Measurements from ENCODE around the gene MCU.

Gene MCU

DNA sequence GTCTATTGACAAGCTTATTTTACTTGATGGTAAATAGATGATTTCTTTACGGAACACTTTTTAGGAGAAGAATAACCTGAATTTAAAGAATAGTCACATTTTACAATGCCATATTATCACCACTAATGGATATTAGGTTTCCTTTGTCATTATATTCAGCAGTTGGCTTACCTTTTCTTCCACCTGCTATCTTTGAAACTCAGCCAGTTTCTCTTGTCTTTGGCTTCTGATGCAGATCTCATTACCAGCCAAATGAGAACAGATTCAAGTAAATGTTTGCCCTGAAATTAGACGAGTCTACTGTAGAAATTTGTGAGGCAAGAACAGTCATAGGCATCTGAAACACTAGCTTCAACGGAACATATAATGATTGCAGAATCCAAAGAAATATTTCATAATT, 116.1 kb downstream of the MCU start:
- no peak for DNase-seq (ENCODE audit: low spot score)
- TF ChIP-seq CTCF (IDR thresholded peaks at IDR 0.05; ENCODE audit: extremely low read depth, missing control alignments), result no peak

GRCh38 chr10:72809006-72809405, 117.1 kb downstream of the MCU start:
- no peak for TF ChIP-seq CTCF (IDR thresholded peaks at IDR 0.05; ENCODE audit: extremely low read depth, missing control alignments)
- DNase-seq (ENCODE audit: low spot score), result no peak

DNA sequence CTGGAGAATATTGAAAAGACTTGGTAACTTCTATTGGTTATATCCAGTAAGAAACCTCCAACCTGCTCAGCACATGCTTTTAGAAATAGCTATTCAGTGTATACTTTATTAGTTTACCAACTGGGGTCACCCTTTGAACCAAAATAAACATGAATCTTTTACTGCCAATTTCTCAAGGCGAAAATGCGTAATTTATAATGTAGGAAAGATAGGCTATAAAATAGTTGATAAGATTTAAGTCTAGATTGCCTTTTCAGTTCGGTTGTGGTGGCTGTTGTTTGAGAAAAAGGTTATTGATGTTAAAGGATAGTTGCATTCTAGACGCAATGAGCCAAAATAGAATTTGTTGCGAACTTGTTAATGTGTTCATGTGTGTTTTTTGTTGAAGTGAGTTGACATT, 119.0 kb downstream of the MCU start:
- DNase-seq (ENCODE audit: low spot score), result no peak
- no peak for TF ChIP-seq CTCF (IDR thresholded peaks at IDR 0.05; ENCODE audit: extremely low read depth, missing control alignments)

- DNase-seq (ENCODE audit: low spot score), result no peak
- no peak for TF ChIP-seq CTCF (IDR thresholded peaks at IDR 0.05; ENCODE audit: extremely low read depth, missing control alignments)
Observed at GRCh38 chr10:72812415-72812752, 120.4 kb downstream of the MCU start.

GRCh38 chr10:72812753-72813430, 120.9 kb downstream of the MCU start:
- DNase-seq (ENCODE audit: low spot score), result no peak
- no peak for TF ChIP-seq CTCF (IDR thresholded peaks at IDR 0.05; ENCODE audit: extremely low read depth, missing control alignments)

DNA sequence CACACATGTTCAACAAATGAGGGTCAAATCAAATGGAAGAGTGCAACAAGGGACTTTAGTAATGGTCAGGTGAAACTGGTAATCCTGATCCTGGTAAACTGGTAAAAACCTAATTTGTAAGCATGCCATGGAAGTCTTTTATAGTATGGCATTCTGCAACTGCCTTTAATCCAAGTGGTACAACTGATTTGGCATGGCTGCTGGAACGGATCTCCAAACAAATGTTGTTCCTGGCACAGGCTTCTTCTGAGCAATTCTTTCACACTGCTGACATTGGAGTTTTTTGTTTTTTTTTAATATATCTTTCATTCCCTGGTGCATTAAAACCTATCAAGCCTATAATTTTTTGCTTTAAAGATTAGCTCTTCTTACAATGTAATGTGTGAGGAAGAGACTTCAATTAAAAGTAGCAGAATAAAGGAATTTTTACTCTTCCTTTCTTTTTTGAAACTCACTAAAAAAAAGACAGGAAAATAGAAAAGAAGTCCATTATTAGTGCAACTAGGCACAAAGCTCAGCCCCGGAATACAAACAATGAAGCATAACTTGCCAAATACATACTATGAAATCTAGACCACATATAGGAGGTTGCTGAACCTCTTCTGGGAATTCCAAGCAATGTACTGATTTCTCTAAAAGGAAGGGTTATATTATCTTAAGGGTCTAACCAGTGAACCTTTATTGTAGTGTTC, 122.3 kb downstream of the MCU start:
- TF ChIP-seq CTCF (IDR thresholded peaks at IDR 0.05; ENCODE audit: extremely low read depth, missing control alignments), result no peak
- no peak for DNase-seq (ENCODE audit: low spot score)

DNA sequence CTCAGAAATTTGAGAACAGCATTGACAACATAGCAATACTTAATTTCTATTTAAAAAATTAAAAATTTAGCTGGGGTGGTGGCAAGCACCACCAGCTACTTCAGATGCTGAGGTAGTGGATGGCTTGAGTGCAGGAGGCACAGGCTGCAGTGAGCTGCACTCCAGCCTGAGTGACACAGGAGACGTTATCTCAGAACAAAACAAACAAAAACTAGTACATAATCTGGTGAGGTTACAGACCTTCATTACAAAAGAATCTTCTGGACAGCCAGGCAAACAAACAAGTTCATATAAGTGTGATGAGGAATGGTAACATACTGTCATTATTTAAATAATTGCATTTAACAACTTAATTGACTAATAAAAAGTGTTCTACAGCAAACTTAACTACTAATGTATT, 124.6 kb downstream of the MCU start:
- no peak for TF ChIP-seq CTCF (IDR thresholded peaks at IDR 0.05; ENCODE audit: extremely low read depth, missing control alignments)
- DNase-seq (ENCODE audit: low spot score), result no peak
